GM18907 (cell line): ENCODE data around the gene SCUBE1.

Source experiments
- ATAC-seq: cut with Tn5 transposase; IDR thresholded peaks from one replicate; pipeline ENCODE4 v1.9.1; 2021; ENCODE audit warnings: mild to moderate bottlenecking, moderate library complexity; ENCODE audit not compliant: unreplicated experiment

The SCUBE1 gene

GRCh38 chr22:43303751-43304150, 39.4 kb downstream of the SCUBE1 start:
- ATAC-seq = no peak

DNA sequence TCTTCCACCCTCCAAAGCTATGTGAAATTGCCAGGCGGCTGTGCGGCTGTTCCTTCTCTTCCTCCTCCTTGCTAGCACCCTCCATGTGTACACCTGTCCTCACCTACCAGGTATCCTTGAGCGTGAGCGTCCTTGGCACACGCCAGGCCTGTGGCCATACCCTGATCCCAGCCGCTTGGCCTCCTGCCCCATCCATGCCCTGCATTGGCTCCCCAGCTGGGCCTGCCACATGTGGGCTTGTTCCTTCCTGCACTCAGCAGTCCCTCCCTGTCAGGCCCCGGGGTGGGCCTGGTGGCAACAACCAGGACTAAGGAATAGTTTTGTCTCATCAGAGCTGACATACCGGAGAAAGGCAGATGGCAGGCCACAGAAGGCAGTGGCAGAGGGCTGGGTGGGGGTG, 40.0 kb downstream of the SCUBE1 start:
- ATAC-seq = no peak

DNA sequence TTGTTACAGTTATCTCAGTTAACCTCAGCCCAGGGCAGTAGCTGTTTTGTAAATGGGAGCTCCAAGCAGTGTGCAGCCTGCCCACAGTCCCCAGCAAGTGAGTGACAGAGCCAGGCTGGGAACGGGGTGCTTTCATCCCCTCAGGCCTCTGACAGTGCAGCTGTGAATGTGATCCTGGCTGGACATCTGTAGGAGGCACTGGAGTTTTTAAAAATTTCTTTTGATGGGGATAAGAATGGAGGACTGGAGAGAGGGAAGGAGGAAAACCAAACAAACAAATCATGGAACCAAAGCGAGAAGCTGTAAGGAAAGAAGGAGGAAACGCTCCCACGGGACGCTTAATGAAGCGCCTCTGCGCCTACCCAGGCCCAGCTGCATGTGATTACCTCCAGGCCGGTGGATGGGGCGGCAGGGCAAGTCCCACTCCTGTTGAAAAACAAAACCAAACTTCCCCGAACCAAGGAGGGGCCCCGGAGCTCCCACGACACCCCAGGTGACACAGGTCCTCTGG, 40.6 kb downstream of the SCUBE1 start:
- ATAC-seq = no peak

DNA sequence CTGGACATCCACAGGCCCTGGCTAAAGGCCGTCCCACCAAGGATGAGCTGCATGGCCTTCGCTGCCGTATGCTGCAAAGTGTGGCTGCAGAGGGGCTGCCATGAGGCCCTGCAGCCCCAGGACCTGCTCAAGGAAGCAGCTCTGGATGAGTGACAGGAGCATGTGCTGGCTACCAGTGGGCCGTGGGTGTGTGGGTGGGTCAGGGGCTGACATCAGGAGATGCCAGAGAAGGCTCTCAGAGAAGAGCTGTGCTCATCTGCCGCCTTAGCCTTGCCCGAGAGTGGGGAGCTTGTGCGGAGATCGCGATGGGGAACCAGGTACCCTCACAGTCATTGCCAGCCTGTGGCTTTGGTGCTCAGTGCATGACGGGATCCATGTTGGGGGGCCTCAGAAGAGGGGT, 41.3 kb downstream of the SCUBE1 start:
- ATAC-seq = no peak

GRCh38 chr22:43300891-43301676, 42.1 kb downstream of the SCUBE1 start:
- ATAC-seq = no peak

DNA sequence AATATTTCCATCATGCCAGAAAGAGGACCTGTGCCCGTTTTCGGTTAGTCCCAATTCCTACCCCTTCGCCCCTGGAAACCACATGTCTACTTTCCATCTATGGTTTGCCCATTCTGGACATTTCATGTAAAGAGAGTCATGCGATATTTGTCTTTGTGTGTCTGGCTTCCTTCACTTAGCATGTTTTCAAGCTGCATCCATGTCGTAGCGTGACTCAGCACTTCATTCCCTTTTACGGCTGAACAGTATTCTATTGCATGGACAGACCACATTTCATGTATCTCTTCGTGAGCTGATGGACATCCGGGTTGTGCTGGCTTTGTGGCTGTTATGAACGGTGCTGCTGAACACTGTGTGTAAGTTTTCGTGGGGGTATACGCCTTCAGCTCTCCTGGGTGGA, 43.4 kb downstream of the SCUBE1 start:
- no peak for ATAC-seq

GRCh38 chr22:43298062-43298801, 44.9 kb downstream of the SCUBE1 start:
- ATAC-seq = no peak

- no peak for ATAC-seq
Observed at GRCh38 chr22:43297270-43298061, 45.7 kb downstream of the SCUBE1 start.

DNA sequence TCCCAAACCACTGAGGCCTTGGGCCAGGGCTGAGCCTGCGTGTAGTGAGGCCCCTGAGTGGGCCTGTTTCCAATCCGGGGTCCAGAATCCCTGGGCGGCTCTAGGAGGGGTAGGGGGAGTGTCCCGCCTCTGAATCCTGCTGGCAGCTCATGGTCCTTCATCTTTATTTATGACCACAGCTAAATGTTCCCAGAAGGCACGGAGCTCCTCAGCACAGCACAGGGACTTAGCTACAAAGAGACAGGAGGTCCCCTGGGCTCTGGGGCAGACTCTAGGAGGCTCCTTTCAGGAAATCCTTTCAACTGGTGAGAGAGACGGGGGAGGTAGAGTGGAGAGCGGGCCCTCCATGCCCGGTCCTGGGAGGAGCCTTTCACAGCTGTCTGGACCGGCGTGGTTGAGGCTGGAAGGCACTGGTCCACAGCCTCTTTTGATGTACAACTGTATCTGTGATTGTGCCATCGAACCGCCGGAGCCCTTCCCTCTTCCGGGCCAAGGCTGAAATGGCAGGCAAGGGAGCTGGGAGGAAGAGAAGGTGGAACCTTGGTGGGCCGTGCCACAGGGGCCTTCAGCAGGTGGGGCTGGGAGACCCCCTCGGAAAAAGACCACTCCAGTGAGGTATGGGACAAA, 46.8 kb downstream of the SCUBE1 start:
- no peak for ATAC-seq

DNA sequence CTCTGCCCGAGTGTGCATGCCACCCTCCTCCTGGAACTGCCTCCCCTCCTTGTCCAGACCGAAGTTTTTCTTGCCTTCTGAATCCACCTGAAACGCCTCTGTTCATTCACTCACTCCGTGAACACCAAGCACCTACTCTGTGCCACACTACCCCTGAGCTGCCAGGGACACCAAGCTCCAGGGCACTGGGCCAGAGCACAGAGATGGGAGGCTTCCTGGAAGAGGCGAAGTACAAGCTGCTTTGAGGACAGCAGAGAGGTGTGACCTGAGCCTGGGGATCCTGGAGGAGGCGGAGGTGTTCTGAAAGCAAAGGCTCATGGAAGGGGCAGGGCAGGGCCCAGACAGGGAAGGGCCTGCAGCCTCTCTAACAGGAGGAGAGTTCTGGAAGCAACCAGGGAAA, 47.5 kb downstream of the SCUBE1 start:
- no peak for ATAC-seq

- ATAC-seq = no peak
Observed at GRCh38 chr22:43295173-43295572, 48.0 kb downstream of the SCUBE1 start.

GRCh38 chr22:43293655-43294392, 49.3 kb downstream of the SCUBE1 start:
- ATAC-seq = no peak

DNA sequence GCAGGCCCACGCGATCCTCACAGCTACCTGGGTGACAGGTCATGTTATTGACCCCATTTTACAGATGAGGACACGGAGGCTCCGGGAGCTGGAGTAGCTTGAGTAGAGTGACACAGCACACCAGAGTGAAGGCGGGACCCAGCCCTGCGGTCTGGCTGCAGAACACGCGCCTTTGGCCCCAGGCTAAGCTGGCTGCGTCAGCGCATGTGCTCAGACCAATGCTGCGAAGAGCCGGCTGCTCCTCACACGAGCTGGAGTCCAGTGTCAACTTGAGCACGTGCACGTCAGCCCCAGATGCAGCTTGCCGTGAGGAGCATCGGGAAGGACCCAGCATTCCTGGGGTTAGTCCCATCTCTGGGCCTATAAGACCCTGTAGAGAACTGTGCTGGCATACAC, 49.9 kb downstream of the SCUBE1 start:
- ATAC-seq = no peak

DNA sequence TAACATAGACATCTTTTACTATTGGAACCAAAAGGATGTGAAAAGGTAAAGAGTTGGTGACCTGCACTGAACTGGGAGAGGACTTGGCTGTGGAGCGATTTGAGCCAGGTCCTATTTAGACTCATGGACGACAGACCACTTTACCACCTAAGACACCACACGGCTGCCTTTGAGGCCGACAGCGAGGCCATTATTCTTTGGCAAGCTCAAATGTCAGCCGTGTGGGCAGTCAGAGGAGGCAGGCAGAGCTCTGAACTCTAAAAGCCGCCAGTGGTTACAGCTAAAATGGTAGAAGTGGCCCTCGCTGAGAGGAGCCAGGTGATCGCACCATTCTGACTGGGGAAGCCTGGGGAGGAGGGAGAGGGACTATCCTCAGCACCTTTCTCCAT, 50.5 kb downstream of the SCUBE1 start:
- no peak for ATAC-seq

GRCh38 chr22:43291381-43291780, 51.8 kb downstream of the SCUBE1 start:
- ATAC-seq = no peak

DNA sequence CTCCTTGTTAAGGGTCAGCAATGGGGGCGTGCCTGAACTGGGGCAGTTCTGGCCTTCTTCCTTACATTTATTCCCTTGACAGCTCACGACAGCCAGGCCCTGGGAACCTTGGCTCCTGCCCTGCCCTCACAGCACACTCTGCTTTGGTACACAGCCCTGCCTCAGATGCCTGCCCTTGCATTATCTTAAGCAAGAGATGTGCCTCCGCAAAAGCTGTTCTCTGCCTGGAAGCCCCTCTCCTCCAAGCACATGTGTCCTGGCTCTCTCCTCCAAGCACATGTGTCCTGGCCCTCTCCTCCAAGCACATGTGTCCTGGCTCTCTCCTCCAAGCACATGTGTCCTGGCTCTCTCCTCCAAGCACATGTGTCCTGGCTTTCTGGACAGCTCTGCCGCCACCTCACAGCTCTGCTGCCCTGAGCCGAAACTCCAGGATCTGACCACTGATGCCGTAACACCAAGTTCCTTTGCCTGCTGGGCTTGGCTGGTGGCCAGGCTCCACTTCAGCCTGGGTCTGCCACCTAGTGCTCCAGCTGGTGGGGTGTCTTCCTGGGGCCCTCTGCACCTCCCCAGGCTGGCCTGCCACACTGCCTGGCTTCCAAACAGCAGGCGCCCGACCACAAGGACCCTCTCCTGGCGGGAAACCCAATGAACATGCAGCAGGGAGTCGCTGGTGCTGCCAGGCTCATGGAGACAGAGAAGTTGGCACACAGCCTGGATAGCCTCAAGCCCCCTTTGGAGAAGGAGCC, 53.0 kb downstream of the SCUBE1 start:
- ATAC-seq = no peak

DNA sequence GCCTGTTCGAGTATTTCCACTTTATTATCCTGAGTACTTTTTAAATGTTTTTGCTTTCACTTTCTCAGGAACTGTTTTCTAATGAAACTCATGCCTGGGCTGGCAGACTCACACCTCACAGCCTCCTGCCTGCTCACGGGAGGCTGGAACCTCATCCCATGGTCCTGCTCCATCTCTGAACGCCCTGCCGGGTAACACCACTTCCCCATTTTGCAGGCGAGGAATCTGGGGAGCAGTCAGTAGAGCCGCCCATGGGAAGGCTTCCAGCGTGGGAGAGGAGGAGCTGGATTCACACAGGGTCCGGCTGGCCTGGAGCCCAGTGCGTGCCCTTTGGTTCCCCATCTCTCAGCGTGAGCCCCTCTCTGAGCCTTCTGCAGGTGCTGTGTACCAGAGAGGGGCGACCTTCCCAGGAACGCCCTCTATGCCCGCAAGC, 53.6 kb downstream of the SCUBE1 start:
- ATAC-seq = no peak

GRCh38 chr22:43288807-43289420, 54.3 kb downstream of the SCUBE1 start:
- ATAC-seq = no peak

GRCh38 chr22:43288378-43288777, 54.8 kb downstream of the SCUBE1 start:
- ATAC-seq = no peak
